Esophagus muscularis mucosa (tissue), 4 donors: ENCODE results near the gene CRYBB1. TPM values are rescaled to one million over a fixed set of nuclear protein-coding genes. Genes with fewer than 3 reads are reported as not detected.

Experiments
- DNase-seq: peaks from one replicate; pipeline ENCODE4 v3.0.0-alpha.2; 2017; ENCODE audit errors: extremely low spot score
- H3K27ac ChIP-seq, 4 donors: fragments of 200-600 bp; sonication (generic); replicated peaks in 1 of 4; 1 replicate in 3 of 4; 2 replicates in 1 of 4; pipeline ENCODE4 v1.5.1; 2016 to 2019; ENCODE audit warnings: mild to moderate bottlenecking in 1 of 4
- H3K27me3 ChIP-seq, 4 donors: fragments of 200-600 bp; sonication (generic); one replicate each; pipeline versions ENCODE4 v1.5.1 to v1.6.0; 2016 to 2019
- H3K36me3 ChIP-seq, 4 donors: fragments of 200-600 bp; sonication (generic); one replicate each; pipeline ENCODE4 v1.5.1; 2016 to 2019
- H3K4me1 ChIP-seq, 4 donors: fragments of 200-600 bp; sonication (generic); one replicate each; pipeline ENCODE4 v1.5.1; 2016 to 2019
- H3K4me3 ChIP-seq, 4 donors: fragments of 200-600 bp; sonication (generic); 1 replicate in 2 of 4; 2 replicates in 2 of 4; pipeline ENCODE4 v1.5.1; 2016 to 2019; ENCODE audit warnings: mild to moderate bottlenecking in 4 of 4, moderate library complexity in 1 of 4
- H3K9me3 ChIP-seq, 4 donors: fragments of 200-600 bp; sonication (generic); 1 replicate in 3 of 4; 2 replicates in 1 of 4; pipeline ENCODE4 v1.5.1; 2016 to 2019
- CTCF ChIP-seq, 3 experiments: fragments of 200-600 bp in 2 of 3; fragments of 450-650 bp in 1 of 3; sonication (generic) in 2 of 3; IDR thresholded peaks; one replicate each; pipeline ENCODE4 v1.5.1; 2017 to 2019; ENCODE audit warnings: antibody characterized with exemption in 3 of 3, mild to moderate bottlenecking in 2 of 3, moderate library complexity in 1 of 3
- EP300 ChIP-seq: sonication (generic); formaldehyde crosslinking; IDR thresholded peaks from one replicate; pipeline ENCODE4 v1.6.1; 2017; ENCODE audit warnings: antibody characterized with exemption
- POLR2A ChIP-seq: fragments of 450-650 bp; IDR thresholded peaks from one replicate; pipeline ENCODE4 v1.6.1; 2017; ENCODE audit warnings: antibody characterized with exemption, moderate library complexity, mild to moderate bottlenecking, low read depth
- POLR2AphosphoS5 ChIP-seq, 2 donors: sonication (generic); formaldehyde crosslinking; IDR thresholded peaks; one replicate each; pipeline ENCODE4 v1.6.1; 2017; ENCODE audit warnings: antibody characterized with exemption in 2 of 2
- WGBS: methylation state at CpG from one replicate; pipeline ENCODE4 v1.1.5; 2018; 5-methylcytosine and 5-hydroxymethylcytosine counted together
- intact Hi-C: fragments of 100-400 bp; cut with DNase I; formaldehyde crosslinking; loops from one replicate; pipeline ENCODE4 v1.15.1; 2023
- total RNA-seq, 4 donors: library from RNA; depleted of rRNA; stranded (reverse); fragments of >200 nt; gene quantifications; one replicate each; pipeline versions ENCODE4 v1.1.0 to v1.2.1, GENCODE V29; 2016

Gene CRYBB1
- total RNA-seq, 4 donors from 2014 or later, result 0.33 to 0.86 (median 0.83) TPM; not detected in 1

GRCh38 chr22:26576026-26576680, 41.7 kb downstream of the CRYBB1 start:
- no peaks in the 10 kb centered on the region for H3K36me3 ChIP-seq
- no peaks in the 10 kb centered on the region for H3K9me3 ChIP-seq
- peaks cover 0 to 23% (median 18%) of the 10 kb centered on the region in 4 donors for H3K4me1 ChIP-seq
- no peak overlapping the region for H3K27ac ChIP-seq
- 55% methylated on average over 8 of the region's 8 CpGs for WGBS
- no peak overlapping the region for H3K4me3 ChIP-seq
- intact Hi-C loops, result no loop called here
- no peaks in the 10 kb centered on the region for H3K27me3 ChIP-seq
- TF ChIP-seq CTCF (IDR thresholded peaks at IDR 0.05) (no peak), POLR2AphosphoS5 (IDR thresholded peaks at IDR 0.05) (no peak), EP300 (no peak), POLR2A (no peak)
- DNase-seq, result no peak

GRCh38 chr22:26574001-26574723, 43.7 kb downstream of the CRYBB1 start:
- Histone ChIP-seq H3K9me3 (no peaks in the 10 kb centered on the region), H3K27ac (no peak overlapping the region), H3K27me3 (no peaks in the 10 kb centered on the region), H3K4me3 (no peak overlapping the region), H3K36me3 (no peaks in the 10 kb centered on the region), H3K4me1 (peaks cover 0 to 23% (median 8%) of the 10 kb centered on the region in 4 donors)
- no peak for DNase-seq
- intact Hi-C loops, result no loop called here
- no peak for TF ChIP-seq CTCF (IDR thresholded peaks at IDR 0.05)
- no peak for TF ChIP-seq EP300
- TF ChIP-seq POLR2A, result no peak
- TF ChIP-seq POLR2AphosphoS5 (IDR thresholded peaks at IDR 0.05), result no peak
- 82% methylated on average over 7 of the region's 7 CpGs for WGBS

GRCh38 chr22:26573026-26573662, 44.7 kb downstream of the CRYBB1 start:
- Histone ChIP-seq H3K9me3 (no peaks in the 10 kb centered on the region), H3K27ac (peak overlapping the region in 2 of 4 donors; percentile 27 to 44), H3K27me3 (no peaks in the 10 kb centered on the region), H3K4me3 (no peak overlapping the region), H3K36me3 (no peaks in the 10 kb centered on the region), H3K4me1 (peaks cover 0 to 27% (median 7%) of the 10 kb centered on the region in 4 donors)
- DNase-seq, result no peak
- 65% methylated on average over 10 of the region's 10 CpGs for WGBS
- no peak for TF ChIP-seq POLR2A
- no peak for TF ChIP-seq CTCF (IDR thresholded peaks at IDR 0.05)
- TF ChIP-seq EP300, result no peak
- no peak for TF ChIP-seq POLR2AphosphoS5 (IDR thresholded peaks at IDR 0.05)
- intact Hi-C loops, result no loop called here

- no peak for TF ChIP-seq POLR2AphosphoS5 (IDR thresholded peaks at IDR 0.05)
- TF ChIP-seq EP300, result no peak
- TF ChIP-seq POLR2A, result no peak
- TF ChIP-seq CTCF (IDR thresholded peaks at IDR 0.05), result no peak
- no peak for DNase-seq
- Histone ChIP-seq H3K27ac (no peak overlapping the region), H3K36me3 (no peaks in the 10 kb centered on the region), H3K4me1 (peaks cover 0 to 32% (median 1%) of the 10 kb centered on the region in 4 donors), H3K9me3 (no peaks in the 10 kb centered on the region), H3K4me3 (no peak overlapping the region), H3K27me3 (no peaks in the 10 kb centered on the region)
- intact Hi-C loops, result no loop called here
- 89% methylated on average over 13 of the region's 13 CpGs for WGBS
Measured at GRCh38 chr22:26570864-26571525, 46.8 kb downstream of the CRYBB1 start.
